Measurements from ENCODE around the gene CDH23. TPM values are rescaled to one million over a fixed set of nuclear protein-coding genes. Genes with fewer than 3 reads are reported as not detected.
A peak's percentile ranks its signal among the peaks of the same experiment; 100 is the strongest.

CDH23 gene
- total and polyA plus RNA-seq, 2 of the 8 experiments (the other 6 are each of a cell fraction or from before 2014, with no cell fraction given) = 1.9 to 4.9 TPM

DNA sequence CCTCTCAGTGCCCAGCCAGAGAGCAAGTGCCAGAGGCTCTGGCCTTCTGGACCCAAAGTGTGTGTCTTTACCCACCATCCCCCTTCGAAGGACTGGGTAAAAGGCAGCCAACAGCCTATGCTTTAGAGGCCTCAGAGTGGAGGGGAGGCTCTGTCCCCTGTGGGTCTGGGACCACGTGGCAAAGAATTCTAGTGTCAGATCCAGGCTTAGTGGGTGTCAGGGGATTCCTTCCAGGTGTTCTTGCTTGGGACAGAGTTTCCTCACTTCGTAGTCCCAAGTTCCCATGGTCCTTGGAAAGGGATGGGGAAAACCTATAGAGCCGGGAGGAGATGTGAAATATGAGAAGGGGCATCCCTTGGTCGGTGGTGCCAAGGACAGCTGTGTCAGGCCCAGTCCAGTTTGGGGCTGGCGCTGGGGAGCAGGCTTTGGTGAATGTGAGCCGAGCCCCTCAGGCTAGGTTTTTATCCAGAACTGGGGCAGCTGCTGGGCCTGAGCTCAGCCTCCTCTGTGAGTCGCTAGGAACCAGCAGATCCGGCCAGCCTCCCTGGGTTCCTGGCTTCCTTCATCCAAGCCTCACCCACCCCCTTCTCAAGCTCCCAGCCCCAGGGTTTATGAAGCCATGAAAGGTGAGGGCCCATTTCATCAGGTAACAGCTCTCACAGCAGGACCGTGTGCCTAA is 251.7 kb downstream of the CDH23 start:
- Histone ChIP-seq H4K5ac (ENCODE audit: insufficient read length, low read depth, low read length) (no peak overlapping the region), H3K4ac (replicated peaks; ENCODE audit: insufficient read length, low read depth, low read length) (no peak overlapping the region), H3K36me3 (ENCODE audit: control insufficient read depth in 2 of 4, insufficient read depth in 4 of 4, low read length in 3 of 4) (no peaks in the 10 kb centered on the region), H3K79me1 (ENCODE audit: low read depth, low read length) (no peaks in the 10 kb centered on the region), H4K20me1 (replicated peaks in 1 of 2; ENCODE audit: control insufficient read depth in 1 of 2, insufficient read depth in 2 of 2, low read length in 2 of 2) (no peaks in the 10 kb centered on the region), H3K14ac (ENCODE audit: insufficient read length) (no peak overlapping the region), H2BK20ac (ENCODE audit: low read length) (0 out of 2 replicates have a peak overlapping the region, but pooled peaks have one; percentile 6), H3K23me2 (ENCODE audit: low read depth, low read length) (no peaks in the 10 kb centered on the region; the same call in 1 of the 2 replicates), H4K91ac (replicated peaks; ENCODE audit: insufficient read length, low read length) (no peak overlapping the region), H3K27ac (ENCODE audit: low read depth, low read length) (no peak overlapping the region), H2BK5ac (ENCODE audit: low read depth, low read length) (no peak overlapping the region), H2BK15ac (ENCODE audit: low read length) (no peak overlapping the region), H3K18ac (ENCODE audit: extremely low read depth, low read length) (no peak overlapping the region), H3K4me2 (ENCODE audit: insufficient read depth in 1 of 2, low read depth in 2 of 2, low read length in 2 of 2) (no peak overlapping the region), H3K4me3 (ENCODE audit: extremely low read depth in 1 of 4, insufficient read depth in 2 of 4, low read depth in 3 of 4, low read length in 4 of 4) (no peak overlapping the region), H3K56ac (replicated peaks; ENCODE audit: insufficient read length, low read depth, low read length) (no peak overlapping the region), H2BK120ac (replicated peaks; ENCODE audit: low read depth, low read length) (no peak overlapping the region), H2AK5ac (ENCODE audit: low read depth, low read length) (peak overlapping the region; percentile 17), H3K9me3 (ENCODE audit: insufficient read depth in 2 of 2, low read depth in 1 of 2, low read length in 1 of 2) (no peaks in the 10 kb centered on the region), H2AFZ (ENCODE audit: low read length) (no peak overlapping the region), H3K79me2 (ENCODE audit: control insufficient read depth in 1 of 2, insufficient read depth in 2 of 2, low read length in 2 of 2) (no peaks in the 10 kb centered on the region), H3K4me1 (replicated peaks in 1 of 4; ENCODE audit: control insufficient read depth in 3 of 4, insufficient read depth in 4 of 4, low read length in 3 of 4) (peaks cover 10 to 14% (median 10%) of the 10 kb centered on the region in 4 experiments), H3K9ac (replicated peaks in 1 of 4; ENCODE audit: extremely low read depth in 1 of 4, low read depth in 3 of 4, low read length in 3 of 4) (no peak overlapping the region), H2BK12ac (ENCODE audit: low read depth, low read length) (peak overlapping the region; percentile 82; the same call in 1 of the 2 replicates), H3K27me3 (replicated peaks in 1 of 4; ENCODE audit: control insufficient read depth in 3 of 4, extremely low read depth in 1 of 4, insufficient read depth in 3 of 4, low read length in 3 of 4) (0 out of 7 replicates have a peak, but pooled peaks cover 0 to 2% (median 0%) of the 10 kb centered on the region in 4 experiments), H3K23ac (ENCODE audit: insufficient read length) (no peak overlapping the region), H4K8ac (ENCODE audit: extremely low read depth, insufficient read depth, low read length) (no peak overlapping the region)
- DNase-seq (ENCODE audit: low read depth in 1 of 2, low spot score in 2 of 2) (no peak), FAIRE-seq (no peak)
- ChIA-PET CTCF (ENCODE audit: partially characterized antibody) (interaction anchor here (0.6 to 6.2 kb wide), 29 partner anchors 10 to 333 kb away, joined by 3 to 50 read pairs (median 4); no protein-coding TSS in a partner anchor), POLR2A (ENCODE audit: partially characterized antibody) (interaction anchor here (0.9 kb wide), 1 partner anchor 8 kb away, joined by 3 read pairs; no protein-coding TSS in a partner anchor)
- WGBS, 2 experiments (ENCODE audit: extremely low coverage in 1 of 2, insufficient coverage in 1 of 2, insufficient read length in 1 of 2, insufficient replicate concordance in 2 of 2, low coverage in 1 of 2, low lambda C conversion rate in 2 of 2, missing lambda C conversion rate in 1 of 2) = 75% methylated on average over 10 of the region's 10 CpGs; no CpG with 5 or more reads in 1 of the 2 experiments
- TF ChIP-seq POLR2AphosphoS5 (IDR thresholded peaks at IDR 0.05; ENCODE audit: low read depth, low read length) (no peak), ASH2L (IDR thresholded peaks at IDR 0.05; ENCODE audit: low read length) (no peak)
